OCI-LY7 (cell line): ENCODE measurements around the gene COBL. TPM values are rescaled to one million over a fixed set of nuclear protein-coding genes. Genes with fewer than 3 reads are reported as not detected.

ENCODE experiments used
- BruUV-seq: library from RNA; stranded (reverse); fragments of 400-500 nt; replicated peaks from 2 replicates; lab custom pipeline; 2021; lab: Mats Ljungman, UMichigan
- CTCF ChIA-PET: fragments of 300-600 bp; sonication (Branson Sonifier 250); formaldehyde crosslinking; loops from one replicate; lab custom pipeline; 2022; ENCODE audit warnings: antibody characterized with exemption; ENCODE audit not compliant: unreplicated experiment; lab: Charles Lee
- POLR2A ChIA-PET: fragments of 300-600 bp; sonication (Branson Sonifier 250); formaldehyde crosslinking; loops from one replicate; lab custom pipeline; 2022; ENCODE audit warnings: antibody characterized with exemption; lab: Charles Lee
- DNase-seq: peaks from one replicate; pipeline ENCODE4 v3.0.0-alpha.2; 2015; ENCODE audit warnings: low spot score
- H2AFZ ChIP-seq: fragments of 200-600 bp; sonication (generic), shearing (Covaris generic); 2 replicates; pipeline ENCODE4 v1.6.1; 2014; ENCODE audit warnings: mild to moderate bottlenecking, antibody characterized with exemption, low read length, moderate library complexity
- H3K27ac ChIP-seq: fragments of 200-600 bp; sonication (generic); 2 replicates; pipeline ENCODE4 v1.5.1; 2014; ENCODE audit warnings: mixed run types, low read depth, mild to moderate bottlenecking, moderate library complexity, low read length, inconsistent platforms; ENCODE audit not compliant: poor library complexity, severe bottlenecking
- H3K36me3 ChIP-seq: fragments of 200-600 bp; sonication (generic); 2 replicates; pipeline ENCODE4 v1.6.1; 2014; ENCODE audit warnings: mild to moderate bottlenecking, antibody characterized with exemption, low read length, moderate library complexity, mixed read lengths; ENCODE audit not compliant: insufficient read depth
- H3K4me1 ChIP-seq: fragments of 200-600 bp; sonication (generic); 2 replicates; pipeline ENCODE4 v1.5.1; 2014; ENCODE audit warnings: mild to moderate bottlenecking, low read length; ENCODE audit not compliant: insufficient read depth, poor library complexity, severe bottlenecking
- H3K4me2 ChIP-seq: fragments of 200-600 bp; sonication (generic); 2 replicates; pipeline ENCODE4 v1.6.1; 2014; ENCODE audit warnings: mild to moderate bottlenecking, low read length
- H3K4me3 ChIP-seq: fragments of 200-600 bp; sonication (generic); 2 replicates; pipeline ENCODE4 v1.5.1; 2014; ENCODE audit warnings: mild to moderate bottlenecking, low read depth, low read length; ENCODE audit not compliant: poor library complexity, severe bottlenecking
- H3K79me2 ChIP-seq: fragments of 200-600 bp; sonication (generic); 2 replicates; pipeline ENCODE4 v1.6.1; 2016; ENCODE audit warnings: low read depth, mild to moderate bottlenecking, low read length, moderate library complexity, mixed read lengths; ENCODE audit not compliant: insufficient read depth
- H3K9me2 ChIP-seq: fragments of 200-600 bp; sonication (generic); 2 replicates; pipeline ENCODE4 v1.6.1; 2016; ENCODE audit warnings: mild to moderate bottlenecking, low read length, mixed read lengths; ENCODE audit not compliant: insufficient read depth
- H3K9me3 ChIP-seq: fragments of 200-600 bp; sonication (generic); 2 replicates; pipeline ENCODE4 v1.6.1; 2014; ENCODE audit warnings: mild to moderate bottlenecking, mixed run types, low read length, mixed read lengths
- H4K20me1 ChIP-seq: fragments of 200-600 bp; sonication (generic); 2 replicates; pipeline ENCODE4 v1.6.1; 2014; ENCODE audit warnings: mild to moderate bottlenecking, antibody characterized with exemption, low read length, moderate library complexity, mixed read lengths; ENCODE audit not compliant: insufficient read depth
- CTCF ChIP-seq: fragments of 200-600 bp; sonication (generic); conservative IDR thresholded peaks from 2 replicates; pipeline ENCODE4 v1.5.1; 2014; ENCODE audit warnings: mild to moderate bottlenecking, antibody characterized with exemption, low read length, moderate library complexity, mixed read lengths
- EZH2phosphoT487 ChIP-seq: fragments of 200-600 bp; sonication (generic); IDR thresholded peaks from 2 replicates; pipeline ENCODE4 v1.6.1; 2018; ENCODE audit warnings: low read depth, borderline replicate concordance, mild to moderate bottlenecking, mixed run types, antibody characterized with exemption, low read length, moderate library complexity, mixed read lengths
- intact Hi-C: fragments of 100-400 bp; cut with micrococcal nuclease; formaldehyde crosslinking; loops from one replicate; pipeline ENCODE4 v1.10.0; 2022; ENCODE audit not compliant: unreplicated experiment
- total RNA-seq, 2 experiments: library from RNA; depleted of rRNA in 1 of 2; stranded (reverse); fragments of >200 nt in 1 of 2; shearing (Covaris generic) in 1 of 2; gene quantifications; 2 replicates each; pipeline ENCODE4 v1.2.3, GENCODE V29; 2014 to 2022

Gene COBL
- total RNA-seq, 2 experiments from 2014 or later, result not detected

DNA sequence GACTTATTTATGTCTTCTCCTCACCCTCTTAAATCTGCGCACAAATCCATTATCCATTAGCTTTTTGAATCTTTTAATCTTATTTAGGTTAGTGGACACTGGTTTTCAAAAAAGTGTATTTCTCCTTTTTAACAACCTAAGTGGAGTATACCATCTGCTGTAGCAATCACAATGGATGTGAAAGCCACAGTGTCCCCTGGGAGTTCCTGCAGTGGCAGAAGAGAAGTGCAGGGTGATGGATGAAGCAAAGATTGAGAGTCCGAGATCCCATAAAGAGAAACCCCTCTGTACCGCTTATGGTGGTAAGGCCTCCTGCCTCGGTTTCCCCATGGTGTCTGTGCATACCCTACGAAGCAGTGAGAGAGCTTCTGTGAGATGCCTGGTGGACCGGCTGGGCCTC is 236.4 kb downstream of the COBL start:
- H3K9me3 ChIP-seq, result no peaks in the 10 kb centered on the region
- BruUV-seq, result no TSS peak
- no peaks in the 10 kb centered on the region for H3K79me2 ChIP-seq
- POLR2A ChIA-PET, result no interaction called here
- no peak overlapping the region for H3K27ac ChIP-seq
- no peaks in the 10 kb centered on the region for H3K36me3 ChIP-seq
- no peak overlapping the region for H3K4me3 ChIP-seq
- H3K4me1 ChIP-seq, result no peaks in the 10 kb centered on the region
- no peak overlapping the region for H3K4me2 ChIP-seq
- H3K9me2 ChIP-seq, result no peaks in the 10 kb centered on the region
- no peak overlapping the region for H2AFZ ChIP-seq
- intact Hi-C loops, result no loop called here
- H4K20me1 ChIP-seq, result no peaks in the 10 kb centered on the region
- TF ChIP-seq CTCF (no peak), EZH2phosphoT487 (no peak)
- CTCF ChIA-PET, result no interaction called here
- DNase-seq, result peak; percentile 2

DNA sequence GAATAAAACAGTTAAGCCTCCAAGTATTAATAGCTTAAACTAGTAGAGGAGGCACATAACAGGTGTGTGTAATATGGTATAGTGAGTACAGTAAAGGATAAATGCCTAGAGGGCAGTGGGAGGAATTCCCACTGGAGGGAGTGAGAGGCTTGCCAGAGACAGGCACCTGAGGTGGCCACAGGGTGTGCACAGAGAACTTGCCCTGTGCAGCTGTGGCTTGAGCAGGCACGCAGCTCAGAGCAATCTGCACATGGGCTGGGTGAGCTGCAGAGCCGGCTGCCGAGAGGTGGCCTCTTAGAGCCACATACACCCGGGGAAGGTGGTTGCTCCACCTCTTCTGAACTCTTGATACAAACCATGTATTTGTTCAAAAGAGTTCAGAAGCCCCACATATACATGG is 237.1 kb downstream of the COBL start:
- H3K36me3 ChIP-seq, result no peaks in the 10 kb centered on the region
- no peaks in the 10 kb centered on the region for H3K9me2 ChIP-seq
- no peak for TF ChIP-seq CTCF
- TF ChIP-seq EZH2phosphoT487, result no peak
- no peak overlapping the region for H3K4me2 ChIP-seq
- CTCF ChIA-PET, result no interaction called here
- POLR2A ChIA-PET, result no interaction called here
- no peak for DNase-seq
- no TSS peak for BruUV-seq
- H3K79me2 ChIP-seq, result no peaks in the 10 kb centered on the region
- H3K4me3 ChIP-seq, result no peak overlapping the region
- H4K20me1 ChIP-seq, result no peaks in the 10 kb centered on the region
- no peaks in the 10 kb centered on the region for H3K4me1 ChIP-seq
- no peak overlapping the region for H3K27ac ChIP-seq
- H2AFZ ChIP-seq, result no peak overlapping the region
- H3K9me3 ChIP-seq, result no peaks in the 10 kb centered on the region
- intact Hi-C loops, result no loop called here

DNA sequence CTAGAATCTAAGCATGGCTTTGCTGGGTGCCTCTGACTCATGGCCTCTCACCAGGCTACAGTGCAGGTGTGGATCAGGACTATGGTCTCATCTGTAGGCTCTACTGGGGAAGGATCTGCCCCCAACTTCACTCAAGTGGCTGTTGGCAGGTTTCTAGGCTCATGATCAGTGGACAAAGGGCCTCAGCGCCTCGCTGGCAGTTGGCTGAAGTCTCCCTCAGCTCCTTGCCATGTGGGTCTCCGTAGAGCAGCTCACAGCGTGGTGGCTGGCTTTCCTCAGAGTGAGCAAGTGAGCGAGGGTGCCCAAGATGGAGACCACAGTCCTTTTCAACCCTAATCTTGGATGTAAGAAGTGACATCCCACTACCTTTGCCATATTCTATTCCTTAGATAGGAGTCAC is 238.0 kb downstream of the COBL start:
- no peak overlapping the region for H3K4me3 ChIP-seq
- H3K36me3 ChIP-seq, result no peaks in the 10 kb centered on the region
- H3K79me2 ChIP-seq, result no peaks in the 10 kb centered on the region
- intact Hi-C loops, result no loop called here
- no TSS peak for BruUV-seq
- no peak overlapping the region for H2AFZ ChIP-seq
- no peaks in the 10 kb centered on the region for H4K20me1 ChIP-seq
- H3K4me1 ChIP-seq, result no peaks in the 10 kb centered on the region
- no peaks in the 10 kb centered on the region for H3K9me2 ChIP-seq
- no peaks in the 10 kb centered on the region for H3K9me3 ChIP-seq
- ChIA-PET POLR2A (no interaction called here), CTCF (no interaction called here)
- TF ChIP-seq EZH2phosphoT487 (no peak), CTCF (no peak)
- no peak overlapping the region for H3K4me2 ChIP-seq
- DNase-seq, result no peak
- H3K27ac ChIP-seq, result no peak overlapping the region
